GM21515 (cell line): ENCODE data around the gene MEIS3.

ENCODE experiments used
- ATAC-seq: cut with Tn5 transposase; IDR thresholded peaks from one replicate; pipeline ENCODE4 v1.9.1; 2021; ENCODE audit not compliant: unreplicated experiment

Gene MEIS3

GRCh38 chr19:47419030-47419783, at the start of gene MEIS3:
Gene MEIS3, minus strand, starts transcription at chr19:47419527. Its CDS starts 446 bp downstream, at chr19:47419081.
- no peak for ATAC-seq

- ATAC-seq = no peak
Measured at GRCh38 chr19:47467914-47468313, 48.6 kb upstream of the MEIS3 start.

GRCh38 chr19:47465957-47466356, 46.6 kb upstream of the MEIS3 start:
- ATAC-seq = no peak

- no peak for ATAC-seq
Measured at GRCh38 chr19:47464675-47465419, 45.5 kb upstream of the MEIS3 start.

GRCh38 chr19:47461876-47462275, 42.5 kb upstream of the MEIS3 start:
- no peak for ATAC-seq

GRCh38 chr19:47459477-47459876, 40.1 kb upstream of the MEIS3 start:
- ATAC-seq = no peak

- no peak for ATAC-seq
Measured at GRCh38 chr19:47458672-47459071, 39.3 kb upstream of the MEIS3 start.

- no peak for ATAC-seq
Measured at GRCh38 chr19:47456721-47457474, 37.6 kb upstream of the MEIS3 start.

GRCh38 chr19:47450478-47450877, 31.2 kb upstream of the MEIS3 start:
- no peak for ATAC-seq

- no peak for ATAC-seq
Measured at GRCh38 chr19:47448360-47448727, 29.0 kb upstream of the MEIS3 start.

GRCh38 chr19:47447470-47448359, 28.4 kb upstream of the MEIS3 start:
- ATAC-seq = no peak

GRCh38 chr19:47446534-47447469, 27.5 kb upstream of the MEIS3 start:
- no peak for ATAC-seq

- ATAC-seq = no peak
Measured at GRCh38 chr19:47445937-47446402, 26.6 kb upstream of the MEIS3 start.

GRCh38 chr19:47445527-47445926, 26.2 kb upstream of the MEIS3 start:
- no peak for ATAC-seq

- no peak for ATAC-seq
Measured at GRCh38 chr19:47444388-47444821, 25.1 kb upstream of the MEIS3 start.

- no peak for ATAC-seq
Measured at GRCh38 chr19:47443331-47443730, 24.0 kb upstream of the MEIS3 start.

- ATAC-seq = no peak
Measured at GRCh38 chr19:47438793-47439220, 19.5 kb upstream of the MEIS3 start.

- ATAC-seq = no peak
Measured at GRCh38 chr19:47437500-47437899, 18.2 kb upstream of the MEIS3 start.

GRCh38 chr19:47436712-47437401, 17.5 kb upstream of the MEIS3 start:
- ATAC-seq = no peak
